Esophagus muscularis mucosa (tissue), 3 donors: ENCODE data around the gene EFCC1.

Source experiments
- CTCF ChIP-seq, 3 experiments: fragments of 200-600 bp in 2 of 3; fragments of 450-650 bp in 1 of 3; sonication (generic) in 2 of 3; IDR thresholded peaks; one replicate each; pipeline ENCODE4 v1.5.1; 2017 to 2019; ENCODE audit warnings: antibody characterized with exemption in 3 of 3, mild to moderate bottlenecking in 2 of 3, moderate library complexity in 1 of 3
- POLR2A ChIP-seq: fragments of 450-650 bp; IDR thresholded peaks from one replicate; pipeline ENCODE4 v1.6.1; 2017; ENCODE audit warnings: antibody characterized with exemption, moderate library complexity, mild to moderate bottlenecking, low read depth

- no peak for TF ChIP-seq CTCF (IDR thresholded peaks at IDR 0.05)
- no peak for TF ChIP-seq POLR2A
Measured at GRCh38 chr3:129014148-129014547, 13.0 kb downstream of the EFCC1 start.
